IMR-90 (cell line): ENCODE results near the gene VNN1. TPM values are rescaled to one million over a fixed set of nuclear protein-coding genes. Genes with fewer than 3 reads are reported as not detected.

Source experiments
- ATAC-seq: fragments of 200-7000 bp; cut with Tn5 transposase; 2 replicates; pipeline ENCODE4 v1.9.1; 2020; ENCODE audit warnings: low read depth, mild to moderate bottlenecking, moderate library complexity
- BruUV-seq: library from RNA; stranded (reverse); fragments of 400-500 nt; replicated peaks from 2 replicates; lab custom pipeline; 2021; lab: Mats Ljungman, UMichigan
- CTCF ChIA-PET: fragments of 300-600 bp; formaldehyde crosslinking; extraction: SDS; loops from one replicate; lab custom pipeline; 2021; ENCODE audit warnings: antibody characterized with exemption; lab: Yijun Ruan, JAX
- POLR2A ChIA-PET: fragments of 300-600 bp; sonication (Branson Sonifier 250); formaldehyde crosslinking; loops from one replicate; lab custom pipeline; 2022; ENCODE audit warnings: antibody characterized with exemption; ENCODE audit not compliant: unreplicated experiment; lab: Charles Lee
- DNase-seq: peaks from one replicate; pipeline ENCODE4 v3.0.0; 2013
- H2AFZ ChIP-seq: replicated peaks from 2 replicates; pipeline ENCODE3; 2013; ENCODE audit warnings: low read length, mild to moderate bottlenecking; ENCODE audit not compliant: poor library complexity
- H2AK5ac ChIP-seq: 2 replicates; pipeline ENCODE4 v1.6.1; 2013; ENCODE audit warnings: low read depth, low read length, inconsistent platforms
- H2AK9ac ChIP-seq: replicated peaks from 2 replicates; pipeline ENCODE3; 2013; ENCODE audit warnings: mild to moderate bottlenecking, low read depth, low read length, moderate library complexity; ENCODE audit not compliant: poor library complexity
- H2BK120ac ChIP-seq: 2 replicates; pipeline ENCODE4 v1.6.1; 2013; ENCODE audit warnings: low read depth, low read length, inconsistent platforms
- H2BK15ac ChIP-seq: 3 replicates; pipeline ENCODE4 v1.6.1; 2013; ENCODE audit warnings: low read depth, low read length, inconsistent platforms
- H2BK20ac ChIP-seq: 2 replicates; pipeline ENCODE4 v1.6.1; 2013; ENCODE audit warnings: low read depth, mild to moderate bottlenecking, inconsistent platforms, low read length, moderate library complexity
- H2BK5ac ChIP-seq: 2 replicates; pipeline ENCODE4 v1.6.1; 2013; ENCODE audit warnings: mild to moderate bottlenecking, low read depth, low read length, inconsistent platforms; ENCODE audit not compliant: poor library complexity, severe bottlenecking
- H3K14ac ChIP-seq: replicated peaks from 2 replicates; pipeline ENCODE4 v1.6.1; 2013; ENCODE audit warnings: low read depth, low read length, inconsistent platforms
- H3K18ac ChIP-seq: 2 replicates; pipeline ENCODE4 v1.6.1; 2013; ENCODE audit warnings: low read depth, low read length, control low read depth
- H3K23ac ChIP-seq: 2 replicates; pipeline ENCODE4 v1.6.1; 2013; ENCODE audit warnings: low read depth, low read length, inconsistent platforms
- H3K27ac ChIP-seq: 2 replicates; pipeline ENCODE4 v1.5.1; 2013; ENCODE audit warnings: mild to moderate bottlenecking, control low read depth, low read length; ENCODE audit not compliant: insufficient read depth
- H3K27me3 ChIP-seq: 2 replicates; pipeline ENCODE4 v1.6.1; 2013; ENCODE audit warnings: low read length; ENCODE audit not compliant: control insufficient read depth, insufficient read depth
- H3K36me3 ChIP-seq: 2 replicates; pipeline ENCODE4 v1.6.1; 2013; ENCODE audit warnings: low read length, mixed read lengths; ENCODE audit not compliant: control insufficient read depth, insufficient read depth
- H3K4ac ChIP-seq: 2 replicates; pipeline ENCODE4 v1.6.1; 2013; ENCODE audit warnings: low read depth, low read length, inconsistent platforms
- H3K4me1 ChIP-seq: 2 replicates; pipeline ENCODE4 v1.6.1; 2013; ENCODE audit warnings: low read length, mixed read lengths; ENCODE audit not compliant: control insufficient read depth, insufficient read depth
- H3K4me2 ChIP-seq: 2 replicates; pipeline ENCODE4 v1.6.1; 2013; ENCODE audit warnings: low read depth, mild to moderate bottlenecking, control low read depth, low read length, moderate library complexity
- H3K4me3 ChIP-seq: 2 replicates; pipeline ENCODE4 v1.5.1; 2013; ENCODE audit warnings: low read depth, mild to moderate bottlenecking, control low read depth, low read length, moderate library complexity; ENCODE audit not compliant: insufficient read depth
- H3K56ac ChIP-seq: 2 replicates; pipeline ENCODE4 v1.6.1; 2013; ENCODE audit warnings: low read length, inconsistent platforms; ENCODE audit not compliant: insufficient read depth; ENCODE audit errors: extremely low read depth
- H3K79me1 ChIP-seq, 2 experiments: 2 replicates each; pipeline ENCODE4 v1.6.1; 2013; ENCODE audit warnings: low read length in 2 of 2, inconsistent platforms in 1 of 2, low read depth in 1 of 2
- H3K9ac ChIP-seq: 2 replicates; pipeline ENCODE4 v1.6.1; 2013; ENCODE audit warnings: low read depth, low read length, control low read depth
- H3K9me1 ChIP-seq: 2 replicates; pipeline ENCODE4 v1.6.1; 2013; ENCODE audit warnings: low read length, inconsistent platforms; ENCODE audit not compliant: insufficient read depth
- H3K9me3 ChIP-seq: 2 replicates; pipeline ENCODE4 v1.6.1; 2013; ENCODE audit warnings: low read length; ENCODE audit not compliant: control insufficient read depth, insufficient read depth
- H4K20me1 ChIP-seq: 2 replicates; pipeline ENCODE4 v1.6.1; 2013; ENCODE audit warnings: low read length, inconsistent platforms; ENCODE audit not compliant: insufficient read depth
- H4K5ac ChIP-seq: 2 replicates; pipeline ENCODE4 v1.6.1; 2013; ENCODE audit warnings: mild to moderate bottlenecking, low read depth, low read length, control low read depth
- H4K8ac ChIP-seq, 2 experiments: 2 replicates each; pipeline ENCODE4 v1.6.1; 2013; ENCODE audit warnings: low read depth in 2 of 2, low read length in 2 of 2, control low read depth in 1 of 2, inconsistent platforms in 1 of 2
- H4K91ac ChIP-seq: 2 replicates; pipeline ENCODE4 v1.6.1; 2013; ENCODE audit warnings: low read depth, low read length, inconsistent platforms; ENCODE audit not compliant: insufficient read depth
- CEBPB ChIP-seq: IDR thresholded peaks from 2 replicates; pipeline ENCODE4 v1.6.1; 2012; ENCODE audit warnings: low read depth, low read length, improper control_type of control experiment
- CTCF ChIP-seq: conservative IDR thresholded peaks from 2 replicates; pipeline ENCODE4 v1.5.1; 2012; ENCODE audit warnings: mild to moderate bottlenecking, low read depth, low read length, improper control_type of control experiment
- MAFK ChIP-seq: IDR thresholded peaks from 2 replicates; pipeline ENCODE4 v1.6.1; 2012; ENCODE audit warnings: low read depth, low read length, improper control_type of control experiment
- MAZ ChIP-seq: IDR thresholded peaks from 2 replicates; pipeline ENCODE4 v1.6.1; 2012; ENCODE audit warnings: low read depth, mild to moderate bottlenecking, low read length, improper control_type of control experiment, moderate library complexity, borderline replicate concordance
- RFX5 ChIP-seq: IDR thresholded peaks from 2 replicates; pipeline ENCODE4 v1.8.0; 2012; ENCODE audit warnings: low read depth, mild to moderate bottlenecking, low read length, moderate library complexity
- SMC3 ChIP-seq: fragments of 150-350 bp; IDR thresholded peaks from 2 replicates; pipeline ENCODE4 v1.6.1; 2016; ENCODE audit warnings: low read depth, mild to moderate bottlenecking, antibody characterized with exemption, low read length, moderate library complexity
- WGBS, 2 experiments: methylation state at CpG; one replicate each; pipeline versions ENCODE4 v1.1.5 to v1.1.7; 2013; ENCODE audit warnings: missing lambda C conversion rate in 2 of 2; ENCODE audit not compliant: insufficient read length in 1 of 2; ENCODE audit errors: extremely low coverage in 2 of 2; 5-methylcytosine and 5-hydroxymethylcytosine counted together
- dilution Hi-C: fragments of 300-500 bp; cut with HindIII; formaldehyde crosslinking; loops from one replicate; pipeline ENCODE4 v1.14.3; 2018; ENCODE audit warnings: low sequenced_read_pairs; ENCODE audit not compliant: unreplicated experiment
- in situ Hi-C: fragments of 300-500 bp; cut with MboI; formaldehyde crosslinking; loops from 3 replicates; pipeline ENCODE4 v1.14.3; 2019; ENCODE audit warnings: low sequenced_read_pairs, inconsistent platforms, mixed read lengths
- intact Hi-C: fragments of 100-400 bp; cut with micrococcal nuclease; formaldehyde crosslinking; loops from 2 replicates; pipeline ENCODE4 v1.10.0; 2022
- polyA plus RNA-seq, 3 experiments: library from polyadenylated mRNA; depleted of rRNA; stranded (reverse); fragments of >200 nt; gene quantifications; 2 replicates each; pipeline ENCODE4 v1.2.3, GENCODE V29; 2012; ENCODE audit warnings: low replicate concordance in 1 of 3
- total RNA-seq: library from RNA; depleted of rRNA; stranded (reverse); fragments of >200 nt; gene quantifications from 2 replicates; pipeline ENCODE4 v1.2.3, GENCODE V29; 2012

VNN1 gene
- total and polyA plus RNA-seq, 2 of the 4 experiments (the other 2 are of a cell fraction), result 0.07 TPM; not detected in 1

DNA sequence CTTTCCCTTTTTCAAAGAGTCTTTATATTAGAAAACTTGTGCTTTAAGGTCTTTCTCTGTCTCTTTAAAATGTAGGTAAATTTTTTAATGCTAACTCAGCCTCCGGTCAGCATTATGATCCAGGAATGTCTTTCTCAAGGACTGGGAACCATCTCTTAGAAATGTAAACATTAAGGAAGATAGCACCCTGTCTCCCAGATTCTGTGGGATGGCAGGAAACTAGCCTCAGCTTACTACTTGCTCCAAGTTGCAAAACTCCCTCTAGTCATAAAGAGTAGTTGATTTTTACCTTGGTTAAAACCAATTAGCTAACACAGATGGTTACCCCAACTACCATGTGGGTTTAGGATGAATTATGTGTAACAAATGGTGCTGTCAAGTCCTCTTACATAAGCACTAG is 50.2 kb downstream of the VNN1 start:
- no peaks in the 10 kb centered on the region for H3K36me3 ChIP-seq
- no peaks in the 10 kb centered on the region for H3K4me1 ChIP-seq
- H2BK15ac ChIP-seq, result no peak overlapping the region
- no peak overlapping the region for H3K4ac ChIP-seq
- no peak overlapping the region for H3K56ac ChIP-seq
- H4K8ac ChIP-seq, result no peak overlapping the region
- peaks cover 3% of the 10 kb centered on the region; the same call in 1 of the 2 replicates for H3K9me3 ChIP-seq
- no peak overlapping the region for H4K91ac ChIP-seq
- dilution Hi-C loops (no loop called here), in situ Hi-C loops (loop anchor here (25.0 kb wide), 1 partner anchor 99 kb away; the partner anchor contains the start of gene VNN2), intact Hi-C loops (no loop called here)
- DNase-seq (peak; percentile 26), ATAC-seq (peak; percentile 40; the same call in 1 of the 2 replicates)
- H3K14ac ChIP-seq, result no peak overlapping the region
- no TSS peak for BruUV-seq
- no peak overlapping the region for H2AK9ac ChIP-seq
- TF ChIP-seq CEBPB (no peak), RFX5 (no peak), MAFK (no peak), SMC3 (no peak), CTCF (no peak), MAZ (no peak)
- H3K4me2 ChIP-seq, result no peak overlapping the region
- no peak overlapping the region for H2BK5ac ChIP-seq
- no peaks in the 10 kb centered on the region for H3K79me1 ChIP-seq
- H3K9me1 ChIP-seq, result no peaks in the 10 kb centered on the region
- WGBS, 2 experiments, result no CpG with 5 or more reads among the region's 1 CpG
- no peak overlapping the region for H2BK120ac ChIP-seq
- CTCF ChIA-PET, result no interaction called here
- H3K27ac ChIP-seq, result no peak overlapping the region
- H3K23ac ChIP-seq, result no peak overlapping the region
- H4K20me1 ChIP-seq, result no peaks in the 10 kb centered on the region
- H4K5ac ChIP-seq, result no peak overlapping the region
- no peak overlapping the region for H2BK20ac ChIP-seq
- no peak overlapping the region for H2AK5ac ChIP-seq
- H2AFZ ChIP-seq, result no peak overlapping the region
- H3K18ac ChIP-seq, result no peak overlapping the region
- H3K4me3 ChIP-seq, result no peak overlapping the region
- H3K9ac ChIP-seq, result no peak overlapping the region
- POLR2A ChIA-PET, result no interaction called here
- H3K27me3 ChIP-seq, result peaks cover 13% of the 10 kb centered on the region
